Panc1 (cell line): Measurements from ENCODE around the gene PLCL1.

ENCODE experiments used
- CTCF ChIP-seq: fragments of 450-650 bp; IDR thresholded peaks from 2 replicates; pipeline ENCODE4 v1.5.1; 2017; ENCODE audit warnings: mild to moderate bottlenecking
- POLR2AphosphoS5 ChIP-seq: IDR thresholded peaks from 2 replicates; pipeline ENCODE4 v1.6.1; 2012; ENCODE audit warnings: mild to moderate bottlenecking, low read depth, low read length, moderate library complexity
- REST ChIP-seq, 2 experiments: IDR thresholded peaks; 2 replicates each; pipeline ENCODE4 v1.6.1; 2011 to 2012; ENCODE audit warnings: low read depth in 2 of 2, control low read depth in 1 of 2, low read length in 1 of 2, mild to moderate bottlenecking in 1 of 2, moderate library complexity in 1 of 2; ENCODE audit not compliant: insufficient read depth in 1 of 2
- SIN3A ChIP-seq: IDR thresholded peaks from 2 replicates; pipeline ENCODE4 v1.6.1; 2012; ENCODE audit warnings: low read depth, mild to moderate bottlenecking, low read length, moderate library complexity, borderline replicate concordance; ENCODE audit not compliant: insufficient read depth

- TF ChIP-seq CTCF (no peak), POLR2AphosphoS5 (no peak), SIN3A (no peak), REST (IDR thresholded peaks at IDR 0.05; ENCODE audit: insufficient read depth in 1 of 2, low read depth in 2 of 2, low read length in 1 of 2) (no peak)
Measured at GRCh38 chr2:198080879-198081765, 276.7 kb downstream of the PLCL1 start.
